ENCODE results near the gene ARL8A.

- TF ChIP-seq REST (IDR thresholded peaks at IDR 0.05; ENCODE audit: insufficient read depth in 1 of 2, low read depth in 2 of 2, low read length in 2 of 2) (no peak), POLR2AphosphoS5 (IDR thresholded peaks at IDR 0.05; ENCODE audit: low read depth, low read length) (no peak), FOXP2 (optimal IDR thresholded peaks at IDR 0.05; ENCODE audit: borderline replicate concordance, extremely low read depth, extremely low read length, insufficient read depth) (no peak)
These were observed 41.8 kb upstream of the ARL8A start for GRCh38 chr1:202186327-202186726.

Data from PFSK-1 (cell line).